ENCODE measurements around the gene NTSR1.

- TF ChIP-seq CTCF (IDR thresholded peaks at IDR 0.05) = peak in 1 of 6 experiments; percentile 9
- TF ChIP-seq POLR2A (IDR thresholded peaks at IDR 0.05) = no peak
These were observed 96.6 kb downstream of the NTSR1 start for GRCh38 chr20:62805155-62805710.
